Prostate gland (tissue), 2 donors: ENCODE results near the gene RRP1B. TPM values are rescaled to one million over a fixed set of nuclear protein-coding genes. Genes with fewer than 3 reads are reported as not detected.
A peak's percentile ranks its signal among the peaks of the same experiment; 100 is the strongest.

Source experiments
- DNase-seq: peaks from one replicate; pipeline ENCODE4 v3.0.0-alpha.2; 2019; ENCODE audit warnings: low spot score
- H3K27ac ChIP-seq, 2 donors: fragments of 200-600 bp; sonication (generic); 2 replicates each; pipeline ENCODE4 v1.5.1; 2017 to 2019
- H3K27me3 ChIP-seq: fragments of 200-600 bp; sonication (generic); replicated peaks from 2 replicates; pipeline ENCODE4 v1.5.1; 2019; ENCODE audit not compliant: insufficient read depth
- H3K36me3 ChIP-seq, 2 donors: fragments of 200-600 bp; sonication (generic); 1 replicate in 1 of 2; 2 replicates in 1 of 2; pipeline versions ENCODE4 v1.5.1 to v1.8.1; 2017 to 2019
- H3K4me1 ChIP-seq: fragments of 200-600 bp; sonication (generic); replicated peaks from 2 replicates; pipeline ENCODE4 v1.5.1; 2019
- H3K4me3 ChIP-seq, 2 donors: fragments of 200-600 bp; sonication (generic); 2 replicates each; pipeline ENCODE4 v1.5.1; 2017 to 2019
- H3K9me3 ChIP-seq: fragments of 200-600 bp; sonication (generic); 2 replicates; pipeline ENCODE4 v1.5.1; 2017
- POLR2A ChIP-seq: fragments of 450-650 bp; IDR thresholded peaks from one replicate; pipeline ENCODE4 v1.6.1; 2016; ENCODE audit warnings: antibody characterized with exemption, mild to moderate bottlenecking
- POLR2AphosphoS5 ChIP-seq: sonication (generic); formaldehyde crosslinking; IDR thresholded peaks from one replicate; pipeline ENCODE4 v1.6.1; 2017; ENCODE audit warnings: antibody characterized with exemption
- WGBS: methylation state at CpG from one replicate; pipeline ENCODE4 v1.1.5; 2018; 5-methylcytosine and 5-hydroxymethylcytosine counted together
- intact Hi-C: fragments of 100-400 bp; cut with DNase I; formaldehyde crosslinking; loops from one replicate; pipeline ENCODE4 v1.14.2; 2022
- total RNA-seq, 2 donors: library from RNA; depleted of rRNA; stranded (reverse); fragments of >200 nt; gene quantifications; one replicate each; pipeline ENCODE4 v1.1.0, GENCODE V29; 2016
- TF ChIP-seq, protein P1 (sequence below), 4 experiments: fragments of 200-600 bp in 2 of 4; fragments of 450-650 bp in 2 of 4; sonication (generic) in 2 of 4; IDR thresholded peaks; 1 replicate in 3 of 4; 2 replicates in 1 of 4; pipeline ENCODE4 v1.5.1; 2016 to 2019; ENCODE audit warnings: antibody characterized with exemption in 4 of 4, mild to moderate bottlenecking in 2 of 4, moderate library complexity in 2 of 4

Gene RRP1B
- total RNA-seq, 2 donors from 2014 or later, result 22.7 to 38.3 TPM

GRCh38 chr21:43739621-43740435 is 80.5 kb downstream of the RRP1B start:
- no peak for DNase-seq
- Histone ChIP-seq H3K36me3 (peaks cover 0 to 5% of the 10 kb centered on the region in 2 donors), H3K4me3 (no peak overlapping the region), H3K27ac (peak overlapping the region; percentile 70 to 72), H3K27me3 (no peaks in the 10 kb centered on the region), H3K9me3 (no peaks in the 10 kb centered on the region), H3K4me1 (peaks cover under 1% of the 10 kb centered on the region)
- TF ChIP-seq POLR2A (no peak), POLR2AphosphoS5 (no peak)
- TF ChIP-seq, protein P1, sequence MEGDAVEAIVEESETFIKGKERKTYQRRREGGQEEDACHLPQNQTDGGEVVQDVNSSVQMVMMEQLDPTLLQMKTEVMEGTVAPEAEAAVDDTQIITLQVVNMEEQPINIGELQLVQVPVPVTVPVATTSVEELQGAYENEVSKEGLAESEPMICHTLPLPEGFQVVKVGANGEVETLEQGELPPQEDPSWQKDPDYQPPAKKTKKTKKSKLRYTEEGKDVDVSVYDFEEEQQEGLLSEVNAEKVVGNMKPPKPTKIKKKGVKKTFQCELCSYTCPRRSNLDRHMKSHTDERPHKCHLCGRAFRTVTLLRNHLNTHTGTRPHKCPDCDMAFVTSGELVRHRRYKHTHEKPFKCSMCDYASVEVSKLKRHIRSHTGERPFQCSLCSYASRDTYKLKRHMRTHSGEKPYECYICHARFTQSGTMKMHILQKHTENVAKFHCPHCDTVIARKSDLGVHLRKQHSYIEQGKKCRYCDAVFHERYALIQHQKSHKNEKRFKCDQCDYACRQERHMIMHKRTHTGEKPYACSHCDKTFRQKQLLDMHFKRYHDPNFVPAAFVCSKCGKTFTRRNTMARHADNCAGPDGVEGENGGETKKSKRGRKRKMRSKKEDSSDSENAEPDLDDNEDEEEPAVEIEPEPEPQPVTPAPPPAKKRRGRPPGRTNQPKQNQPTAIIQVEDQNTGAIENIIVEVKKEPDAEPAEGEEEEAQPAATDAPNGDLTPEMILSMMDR (IDR thresholded peaks at IDR 0.05), result no peak
- intact Hi-C loops, result no loop called here
- 84% methylated on average over 25 of the region's 25 CpGs for whole genome bisulfite sequencing

GRCh38 chr21:43740497-43741156 is 81.3 kb downstream of the RRP1B start:
- Histone ChIP-seq H3K4me1 (no peaks in the 10 kb centered on the region), H3K9me3 (no peaks in the 10 kb centered on the region), H3K36me3 (peaks cover 0 to 7% of the 10 kb centered on the region in 2 donors), H3K27ac (peak overlapping the region; percentile 70 to 72), H3K27me3 (no peaks in the 10 kb centered on the region), H3K4me3 (no peak overlapping the region)
- WGBS, result 34% methylated on average over 24 of the region's 25 CpGs
- TF ChIP-seq POLR2A (peak; percentile 34), POLR2AphosphoS5 (peak; percentile 56)
- TF ChIP-seq, protein P1 (IDR thresholded peaks at IDR 0.05), result no peak
- intact Hi-C loops, result no loop called here
- peak; percentile 77 for DNase-seq

GRCh38 chr21:43741423-43742096 is 82.2 kb downstream of the RRP1B start:
- Histone ChIP-seq H3K9me3 (no peaks in the 10 kb centered on the region), H3K4me3 (no peak overlapping the region), H3K36me3 (peaks cover 0 to 7% of the 10 kb centered on the region in 2 donors), H3K27ac (no peak overlapping the region), H3K4me1 (no peaks in the 10 kb centered on the region), H3K27me3 (no peaks in the 10 kb centered on the region)
- DNase-seq, result no peak
- TF ChIP-seq, protein P1 (IDR thresholded peaks at IDR 0.05), result no peak
- TF ChIP-seq POLR2AphosphoS5, result no peak
- TF ChIP-seq POLR2A, result no peak
- intact Hi-C loops, result no loop called here
- 69% methylated on average over 19 of the region's 28 CpGs for WGBS

DNA sequence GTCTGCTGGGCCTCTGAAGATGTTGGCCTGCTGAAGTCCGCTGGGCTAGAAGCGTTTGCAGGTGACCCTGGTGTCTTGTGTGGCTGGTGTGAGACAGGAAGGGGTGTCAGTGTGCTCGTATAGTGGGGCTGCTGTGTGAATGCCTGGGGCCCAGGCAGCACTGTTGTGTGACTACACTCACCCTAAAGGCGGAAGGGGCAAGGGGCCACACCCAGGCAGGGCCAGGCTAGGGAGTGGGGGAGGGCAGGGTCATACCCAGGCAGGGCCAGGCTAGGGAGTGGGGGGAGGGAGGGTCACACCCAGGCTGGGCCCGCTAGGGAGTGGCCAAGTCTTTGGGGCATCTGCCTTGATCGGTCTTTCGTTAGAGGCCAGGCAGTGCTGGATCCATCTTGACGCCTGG is 84.6 kb downstream of the RRP1B start:
- H3K4me3 ChIP-seq, result no peak overlapping the region
- 94% methylated on average over 8 of the region's 8 CpGs for WGBS
- TF ChIP-seq POLR2AphosphoS5 (no peak), POLR2A (no peak)
- TF ChIP-seq, protein P1 (IDR thresholded peaks at IDR 0.05), result no peak
- H3K9me3 ChIP-seq, result no peaks in the 10 kb centered on the region
- no peaks in the 10 kb centered on the region for H3K27me3 ChIP-seq
- H3K4me1 ChIP-seq, result no peaks in the 10 kb centered on the region
- H3K27ac ChIP-seq, result no peak overlapping the region
- H3K36me3 ChIP-seq, result peaks cover 0 to 7% of the 10 kb centered on the region in 2 donors
- intact Hi-C loops, result no loop called here
- DNase-seq, result no peak
